RPMI8226 (cell line): Measurements from ENCODE around the gene MKI67.

ENCODE experiments used
- DNase-seq: peaks from one replicate; pipeline ENCODE4 v3.0.0-alpha.2; 2015

MKI67 gene

GRCh38 chr10:128047991-128048818 lies 78.0 kb downstream of the MKI67 start:
- no peak for DNase-seq

DNA sequence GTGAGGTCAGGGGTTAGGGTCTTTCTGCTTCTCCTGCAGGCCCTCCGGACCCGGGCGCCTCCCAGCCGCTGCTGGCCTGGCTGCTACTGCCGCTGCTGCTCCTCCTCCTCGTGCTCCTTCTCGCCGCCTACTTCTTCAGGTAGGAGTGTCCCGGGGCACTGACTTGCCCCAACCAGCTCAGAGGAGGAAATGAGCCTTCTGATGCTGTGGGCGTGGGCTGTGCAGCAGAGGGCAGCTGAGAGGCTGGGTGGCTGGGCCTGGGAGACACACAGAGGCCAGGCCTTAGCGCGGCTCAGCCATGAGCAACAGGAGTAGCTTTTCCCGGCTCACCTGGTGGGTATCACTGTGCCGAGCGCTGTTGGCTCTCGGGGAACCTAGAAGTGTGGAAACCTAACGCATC lies 78.9 kb downstream of the MKI67 start:
- peak; percentile 70 for DNase-seq

- DNase-seq = no peak
Measured at GRCh38 chr10:128046953-128047290, 79.3 kb downstream of the MKI67 start.
